Measurements from ENCODE around the gene CD2AP.

Gene CD2AP

DNA sequence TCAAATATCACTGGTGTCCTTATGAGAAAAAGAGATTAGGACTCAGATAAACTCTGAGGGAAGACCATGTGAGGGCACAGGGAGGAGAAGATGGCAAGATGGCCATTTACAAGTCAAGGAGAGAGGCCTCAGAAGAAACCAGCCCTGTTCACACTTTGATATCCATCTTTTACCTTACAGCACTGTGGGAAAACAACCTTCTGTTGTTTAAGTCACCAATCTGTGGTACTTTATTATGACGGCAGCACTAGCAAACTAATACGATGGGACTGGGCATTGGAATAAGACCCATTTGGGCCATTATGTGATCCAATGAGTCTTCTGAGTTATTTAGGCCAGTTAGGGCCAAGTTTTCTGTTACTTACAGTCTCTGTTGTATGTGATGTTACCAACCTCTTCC is 26.4 kb upstream of the CD2AP start:
- DNase-seq (ENCODE audit: low spot score), result no peak
- no peaks in the 10 kb centered on the region for H3K27me3 Mint-ChIP-seq (ENCODE audit: low read depth)
- no peak overlapping the region for H3K27ac Mint-ChIP-seq
- peaks cover 3% of the 10 kb centered on the region for H3K4me1 Mint-ChIP-seq (ENCODE audit: low read depth)
- no peaks in the 10 kb centered on the region for H3K9me3 Mint-ChIP-seq
- no peaks in the 10 kb centered on the region for H3K36me3 Mint-ChIP-seq (ENCODE audit: low read depth)
- no peak overlapping the region for H3K4me3 Mint-ChIP-seq

- DNase-seq (ENCODE audit: low spot score), result no peak
- no peaks in the 10 kb centered on the region for H3K36me3 Mint-ChIP-seq (ENCODE audit: low read depth)
- H3K4me1 Mint-ChIP-seq (ENCODE audit: low read depth), result no peaks in the 10 kb centered on the region
- no peak overlapping the region for H3K27ac Mint-ChIP-seq
- H3K27me3 Mint-ChIP-seq (ENCODE audit: low read depth), result no peaks in the 10 kb centered on the region
- no peak overlapping the region for H3K4me3 Mint-ChIP-seq
- H3K9me3 Mint-ChIP-seq, result no peaks in the 10 kb centered on the region
These were observed 24.7 kb upstream of the CD2AP start for GRCh38 chr6:47452899-47453298.

- DNase-seq (ENCODE audit: low spot score), result no peak
- Mint-ChIP-seq H3K27me3 (ENCODE audit: low read depth) (peaks cover 3% of the 10 kb centered on the region), H3K27ac (no peak overlapping the region), H3K9me3 (no peaks in the 10 kb centered on the region), H3K36me3 (ENCODE audit: low read depth) (no peaks in the 10 kb centered on the region), H3K4me1 (ENCODE audit: low read depth) (no peaks in the 10 kb centered on the region), H3K4me3 (no peak overlapping the region)
These were observed 24.1 kb upstream of the CD2AP start for GRCh38 chr6:47453372-47453936.

DNA sequence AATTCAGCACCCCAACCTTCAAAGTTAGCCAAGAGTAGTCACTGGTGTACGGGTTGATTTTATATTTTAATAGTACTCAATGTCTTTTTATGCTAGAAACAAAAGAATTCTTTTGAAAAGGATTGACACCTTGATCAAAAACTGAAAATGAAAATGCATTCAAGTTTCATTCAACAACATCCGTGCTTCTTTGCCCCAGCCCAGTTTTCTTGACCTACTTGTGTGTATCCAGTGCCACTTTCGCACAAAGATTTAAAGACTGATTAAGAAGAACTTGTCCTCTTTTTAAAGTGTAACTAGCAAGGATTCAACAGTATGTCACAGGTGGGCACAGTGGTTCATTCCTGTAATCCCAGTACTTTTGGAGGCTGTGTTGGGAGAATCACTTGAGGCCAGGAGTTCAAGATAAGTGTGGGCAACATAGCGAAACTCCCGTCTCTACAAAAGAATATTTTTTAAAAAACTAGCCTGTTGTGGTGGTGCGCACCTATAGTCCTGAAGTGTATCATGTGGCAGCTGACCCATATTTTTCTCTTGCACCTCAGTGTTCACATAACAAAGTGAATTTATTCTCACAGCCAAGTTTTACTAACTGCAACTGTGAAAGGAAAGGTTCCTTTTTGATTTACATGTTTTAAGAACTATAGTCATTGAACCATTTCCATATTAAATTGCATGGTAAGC is 22.7 kb upstream of the CD2AP start:
- H3K4me3 Mint-ChIP-seq, result no peak overlapping the region
- peaks cover 8% of the 10 kb centered on the region for H3K27me3 Mint-ChIP-seq (ENCODE audit: low read depth)
- no peaks in the 10 kb centered on the region for H3K4me1 Mint-ChIP-seq (ENCODE audit: low read depth)

GRCh38 chr6:47455533-47456209 is 21.9 kb upstream of the CD2AP start:
- H3K9me3 Mint-ChIP-seq, result no peaks in the 10 kb centered on the region
- H3K4me1 Mint-ChIP-seq (ENCODE audit: low read depth), result no peaks in the 10 kb centered on the region
- no peak for DNase-seq (ENCODE audit: low spot score)
- H3K4me3 Mint-ChIP-seq, result no peak overlapping the region
- no peaks in the 10 kb centered on the region for H3K36me3 Mint-ChIP-seq (ENCODE audit: low read depth)
- H3K27me3 Mint-ChIP-seq (ENCODE audit: low read depth), result peaks cover 8% of the 10 kb centered on the region
- H3K27ac Mint-ChIP-seq, result no peak overlapping the region

More for the DNA sequence above, 22.7 kb upstream of the CD2AP start:
- DNase-seq (ENCODE audit: low spot score), result no peak
- no peak overlapping the region for H3K27ac Mint-ChIP-seq
- H3K36me3 Mint-ChIP-seq (ENCODE audit: low read depth), result no peaks in the 10 kb centered on the region
- no peaks in the 10 kb centered on the region for H3K9me3 Mint-ChIP-seq

GRCh38 chr6:47456536-47456975 is 21.0 kb upstream of the CD2AP start:
- Mint-ChIP-seq H3K9me3 (no peaks in the 10 kb centered on the region), H3K4me1 (ENCODE audit: low read depth) (no peaks in the 10 kb centered on the region), H3K27ac (no peak overlapping the region), H3K27me3 (ENCODE audit: low read depth) (peaks cover 8% of the 10 kb centered on the region), H3K4me3 (no peak overlapping the region), H3K36me3 (ENCODE audit: low read depth) (no peaks in the 10 kb centered on the region)
- no peak for DNase-seq (ENCODE audit: low spot score)

GRCh38 chr6:47457370-47457769 is 20.2 kb upstream of the CD2AP start:
- H3K4me3 Mint-ChIP-seq, result no peak overlapping the region
- no peaks in the 10 kb centered on the region for H3K9me3 Mint-ChIP-seq
- no peaks in the 10 kb centered on the region for H3K36me3 Mint-ChIP-seq (ENCODE audit: low read depth)
- H3K27ac Mint-ChIP-seq, result no peak overlapping the region
- H3K4me1 Mint-ChIP-seq (ENCODE audit: low read depth), result no peaks in the 10 kb centered on the region
- no peak for DNase-seq (ENCODE audit: low spot score)
- H3K27me3 Mint-ChIP-seq (ENCODE audit: low read depth), result peaks cover 8% of the 10 kb centered on the region

GRCh38 chr6:47464052-47464451 is 13.5 kb upstream of the CD2AP start:
- H3K36me3 Mint-ChIP-seq (ENCODE audit: low read depth), result no peaks in the 10 kb centered on the region
- no peak for DNase-seq (ENCODE audit: low spot score)
- H3K4me3 Mint-ChIP-seq, result no peak overlapping the region
- no peak overlapping the region for H3K27ac Mint-ChIP-seq
- H3K4me1 Mint-ChIP-seq (ENCODE audit: low read depth), result no peaks in the 10 kb centered on the region
- peaks cover 30% of the 10 kb centered on the region for H3K27me3 Mint-ChIP-seq (ENCODE audit: low read depth)
- H3K9me3 Mint-ChIP-seq, result no peaks in the 10 kb centered on the region

DNA sequence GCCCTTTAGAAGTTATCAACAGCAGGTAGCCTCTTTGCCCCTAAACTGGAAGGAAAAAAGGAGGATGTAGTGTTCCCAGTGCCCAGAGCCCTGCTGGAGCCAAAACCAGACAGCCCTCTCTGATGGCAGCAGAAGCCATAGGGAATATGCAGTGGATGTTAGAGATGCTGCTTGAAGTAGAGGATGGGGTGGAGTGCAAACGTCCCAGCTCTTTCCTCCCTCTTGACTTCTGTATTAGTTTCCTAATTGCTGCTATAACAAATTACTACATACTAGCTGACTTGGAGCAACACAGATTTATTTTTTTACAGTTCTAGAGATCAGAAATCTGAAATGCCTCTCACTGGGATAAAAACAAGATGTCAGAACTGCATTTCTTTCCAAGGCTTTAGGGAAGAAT is 12.5 kb upstream of the CD2AP start:
- no peaks in the 10 kb centered on the region for H3K4me1 Mint-ChIP-seq (ENCODE audit: low read depth)
- no peak overlapping the region for H3K4me3 Mint-ChIP-seq
- H3K9me3 Mint-ChIP-seq, result no peaks in the 10 kb centered on the region
- no peaks in the 10 kb centered on the region for H3K36me3 Mint-ChIP-seq (ENCODE audit: low read depth)
- DNase-seq (ENCODE audit: low spot score), result no peak
- no peak overlapping the region for H3K27ac Mint-ChIP-seq
- peaks cover 36% of the 10 kb centered on the region for H3K27me3 Mint-ChIP-seq (ENCODE audit: low read depth)

- Mint-ChIP-seq H3K36me3 (ENCODE audit: low read depth) (no peaks in the 10 kb centered on the region), H3K27ac (no peak overlapping the region), H3K27me3 (ENCODE audit: low read depth) (peaks cover 42% of the 10 kb centered on the region), H3K4me1 (ENCODE audit: low read depth) (peaks cover 12% of the 10 kb centered on the region), H3K4me3 (no peak overlapping the region), H3K9me3 (no peaks in the 10 kb centered on the region)
- DNase-seq (ENCODE audit: low spot score), result no peak
These were observed 5.7 kb upstream of the CD2AP start for GRCh38 chr6:47471911-47472310.

DNA sequence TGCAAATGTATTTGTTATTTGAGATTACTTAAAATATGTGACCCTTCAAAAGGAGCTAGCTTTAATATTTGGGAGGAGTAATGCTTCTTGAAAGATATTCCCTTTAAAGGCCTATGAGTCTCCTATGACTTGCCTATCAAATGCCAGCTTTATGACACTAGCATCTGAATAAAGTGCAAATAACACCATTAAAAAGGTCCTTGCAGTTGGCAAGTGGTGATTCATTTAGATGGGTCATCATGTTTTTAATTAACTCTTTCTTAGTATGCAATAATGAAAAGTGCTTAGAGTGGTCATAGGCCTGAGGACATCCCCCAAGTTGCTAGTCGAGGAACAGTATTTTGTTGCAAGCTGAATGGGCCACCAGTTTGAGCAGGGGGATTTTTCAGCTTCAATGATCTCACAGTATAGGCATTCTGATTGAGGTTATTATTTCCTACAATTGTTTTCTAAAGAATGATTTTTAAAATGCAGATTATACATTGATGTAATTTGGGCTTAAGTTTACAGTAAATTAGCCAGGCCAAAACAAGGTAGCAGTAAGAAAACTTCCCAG is 3.7 kb upstream of the CD2AP start:
- no peak overlapping the region for H3K4me3 Mint-ChIP-seq
- H3K27me3 Mint-ChIP-seq (ENCODE audit: low read depth), result peaks cover 32% of the 10 kb centered on the region
- no peak overlapping the region for H3K27ac Mint-ChIP-seq
- H3K36me3 Mint-ChIP-seq (ENCODE audit: low read depth), result peaks cover 2% of the 10 kb centered on the region
- no peaks in the 10 kb centered on the region for H3K9me3 Mint-ChIP-seq
- H3K4me1 Mint-ChIP-seq (ENCODE audit: low read depth), result peaks cover 19% of the 10 kb centered on the region
- no peak for DNase-seq (ENCODE audit: low spot score)

DNA sequence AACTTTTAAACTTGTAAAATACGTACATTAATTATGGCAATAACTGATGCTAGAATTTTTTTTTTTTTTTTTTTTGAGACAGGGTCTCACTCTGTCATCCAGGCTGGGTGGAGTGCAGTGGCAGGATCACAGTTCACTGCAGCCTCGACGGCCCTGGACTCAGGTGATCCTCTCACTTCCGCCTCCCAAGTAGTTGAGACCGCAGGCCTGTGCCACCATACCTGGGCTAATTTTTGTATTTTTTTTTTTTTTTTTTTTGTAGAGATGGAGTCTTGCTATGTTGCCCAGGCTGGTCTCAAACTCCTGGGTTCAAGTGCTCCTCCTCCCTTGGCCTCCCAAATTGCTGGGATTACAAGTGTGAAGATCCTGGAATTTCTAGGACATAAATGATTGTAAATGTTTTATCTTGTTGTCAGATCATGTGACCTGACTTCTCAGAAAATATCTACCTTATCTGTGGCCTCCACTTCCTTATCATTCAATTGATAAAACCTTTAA is 2.2 kb upstream of the CD2AP start:
- H3K9me3 Mint-ChIP-seq, result no peaks in the 10 kb centered on the region
- H3K36me3 Mint-ChIP-seq (ENCODE audit: low read depth), result peaks cover 2% of the 10 kb centered on the region
- peaks cover 17% of the 10 kb centered on the region for H3K27me3 Mint-ChIP-seq (ENCODE audit: low read depth)
- no peak overlapping the region for H3K4me3 Mint-ChIP-seq
- no peak overlapping the region for H3K27ac Mint-ChIP-seq
- DNase-seq (ENCODE audit: low spot score), result no peak
- H3K4me1 Mint-ChIP-seq (ENCODE audit: low read depth), result peaks cover 32% of the 10 kb centered on the region

GRCh38 chr6:47476781-47477496 is 650 bp upstream of the CD2AP start:
- peaks cover 39% of the 10 kb centered on the region for H3K4me1 Mint-ChIP-seq (ENCODE audit: low read depth)
- no peaks in the 10 kb centered on the region for H3K9me3 Mint-ChIP-seq
- peak overlapping the region; percentile 98 for H3K27ac Mint-ChIP-seq
- no peak for DNase-seq (ENCODE audit: low spot score)
- H3K27me3 Mint-ChIP-seq (ENCODE audit: low read depth), result peaks cover 6% of the 10 kb centered on the region
- peaks cover 2% of the 10 kb centered on the region for H3K36me3 Mint-ChIP-seq (ENCODE audit: low read depth)
- peak overlapping the region; percentile 98 for H3K4me3 Mint-ChIP-seq

Measured in T-helper 2 cell treated with Interferon-gamma antibody and Interleukin-4, amounts not matched to agents 5 μg/mL and 100 μg/mL, for 36 hours (primary cell).